GM12878 (cell line): ENCODE data around the gene MARF1. TPM values are rescaled to one million over a fixed set of nuclear protein-coding genes. Genes with fewer than 3 reads are reported as not detected.

Experiments
- ATAC-seq: fragments of 200-7000 bp; cut with Tn5 transposase; 3 replicates; pipeline ENCODE4 v1.9.1; 2020; ENCODE audit warnings: mild to moderate bottlenecking, moderate library complexity
- BruUV-seq: library from RNA; stranded (reverse); fragments of 400-500 nt; replicated peaks from 2 replicates; lab custom pipeline; 2021; lab: Mats Ljungman, UMichigan
- CTCF ChIA-PET: fragments of 300-600 bp; sonication (Branson Sonifier 250); formaldehyde crosslinking; extraction: SDS; loops from one replicate; lab custom pipeline; 2021; ENCODE audit warnings: inconsistent platforms; lab: Yijun Ruan, JAX
- POLR2A ChIA-PET: fragments of 350-600 bp; formaldehyde crosslinking; extraction: SDS; loops from one replicate; lab custom pipeline; 2021; ENCODE audit warnings: inconsistent platforms; lab: Charles Lee
- RAD21 ChIA-PET: fragments of 300-600 bp; sonication (Branson Sonifier 250); formaldehyde crosslinking; loops from one replicate; lab custom pipeline; 2023; ENCODE audit warnings: antibody characterized with exemption; ENCODE audit not compliant: unreplicated experiment; lab: Charles Lee
- SMC1A ChIA-PET: fragments of 300-600 bp; sonication (Branson Sonifier 250); formaldehyde crosslinking; loops from one replicate; lab custom pipeline; 2023; ENCODE audit not compliant: unreplicated experiment, uncharacterized antibody; lab: Charles Lee
- DNase-seq: peaks from one replicate; pipeline ENCODE4 v3.0.0-alpha.2; 2011; ENCODE audit warnings: low read depth, low spot score
- FAIRE-seq: peaks from 3 replicates; lab custom pipeline; 2011; peaks lifted over from hg19 to GRCh38; lab: Jason Lieb, UNC
- H2AFZ ChIP-seq: 2 replicates; pipeline ENCODE4 v1.6.0; 2011; ENCODE audit warnings: low read depth, low read length, control low read depth; ENCODE audit not compliant: control insufficient read depth
- H3K27ac ChIP-seq: 2 replicates; pipeline ENCODE4 v1.5.1; 2011; ENCODE audit warnings: control low read depth; ENCODE audit not compliant: control insufficient read depth, insufficient read depth
- H3K27me3 ChIP-seq, 2 experiments: replicated peaks in 1 of 2; 2 replicates each; pipeline versions ENCODE4 v1.6.0 to v1.6.1; 2011; ENCODE audit warnings: low read length in 1 of 2; ENCODE audit not compliant: control insufficient read depth in 2 of 2, insufficient read depth in 2 of 2
- H3K36me3 ChIP-seq, 2 experiments: 2 replicates each; pipeline ENCODE4 v1.5.1; 2011; ENCODE audit warnings: low read length in 1 of 2; ENCODE audit not compliant: control insufficient read depth in 2 of 2, insufficient read depth in 2 of 2
- H3K4me1 ChIP-seq: 2 replicates; pipeline ENCODE4 v1.6.1; 2011; ENCODE audit warnings: mild to moderate bottlenecking, low read length, moderate library complexity, mixed read lengths; ENCODE audit not compliant: control insufficient read depth, insufficient read depth
- H3K4me2 ChIP-seq: 2 replicates; pipeline ENCODE4 v1.6.0; 2011; ENCODE audit warnings: control low read depth; ENCODE audit not compliant: control insufficient read depth, insufficient read depth
- H3K4me3 ChIP-seq: fragments of 200-600 bp; sonication (generic); 2 replicates; pipeline ENCODE4 v1.5.1; 2016
- H3K79me2 ChIP-seq: 2 replicates; pipeline ENCODE4 v1.6.0; 2011; ENCODE audit warnings: low read length; ENCODE audit not compliant: control insufficient read depth, insufficient read depth
- H3K9ac ChIP-seq: 2 replicates; pipeline ENCODE4 v1.8.0; 2011; ENCODE audit warnings: low read length, control low read depth, mixed read lengths; ENCODE audit not compliant: control insufficient read depth, insufficient read depth
- H3K9me3 ChIP-seq: replicated peaks from 3 replicates; pipeline ENCODE4 v1.5.1; 2011; ENCODE audit warnings: mild to moderate bottlenecking, low read length; ENCODE audit not compliant: control insufficient read depth, insufficient read depth
- H4K20me1 ChIP-seq: 2 replicates; pipeline ENCODE4 v1.6.0; 2011; ENCODE audit not compliant: control insufficient read depth, insufficient read depth
- BACH1 ChIP-seq: fragments of 450-650 bp; IDR thresholded peaks from 2 replicates; pipeline ENCODE4 v1.6.1; 2017; ENCODE audit warnings: mild to moderate bottlenecking, borderline replicate concordance
- E2F4 ChIP-seq: IDR thresholded peaks from 2 replicates; pipeline ENCODE4 v1.6.1; 2012; ENCODE audit warnings: low read depth, low read length, improper control_type of control experiment
- HCFC1 ChIP-seq: fragments of 150-350 bp; IDR thresholded peaks from 2 replicates; pipeline ENCODE4 v1.6.1; 2014; ENCODE audit warnings: low read length
- IKZF2 ChIP-seq, 2 experiments: fragments of 450-650 bp; IDR thresholded peaks; 2 replicates each; pipeline ENCODE4 v1.6.1; 2017; ENCODE audit warnings: mild to moderate bottlenecking in 2 of 2, moderate library complexity in 2 of 2
- KLF5 ChIP-seq: fragments of 450-650 bp; IDR thresholded peaks from 2 replicates; pipeline ENCODE4 v1.6.1; 2014; ENCODE audit warnings: mild to moderate bottlenecking; ENCODE audit not compliant: partially characterized antibody
- MEF2A ChIP-seq: IDR thresholded peaks from 2 replicates; pipeline ENCODE4 v1.6.1; 2011; ENCODE audit warnings: low read depth, mild to moderate bottlenecking, low read length, moderate library complexity; ENCODE audit not compliant: insufficient read depth
- NFYB ChIP-seq: IDR thresholded peaks from 2 replicates; pipeline ENCODE4 v1.6.1; 2011; ENCODE audit warnings: low read depth, mild to moderate bottlenecking, low read length, improper control_type of control experiment, moderate library complexity; ENCODE audit not compliant: insufficient read depth
- POLR2A ChIP-seq: IDR thresholded peaks from 2 replicates; pipeline ENCODE4 v1.6.1; 2011; ENCODE audit warnings: low read depth, mild to moderate bottlenecking, low read length
- SIN3A ChIP-seq: IDR thresholded peaks from 2 replicates; pipeline ENCODE4 v1.6.1; 2012; ENCODE audit warnings: low read depth, low read length, improper control_type of control experiment
- STAT3 ChIP-seq: IDR thresholded peaks from 2 replicates; pipeline ENCODE4 v1.6.1; 2011; ENCODE audit warnings: low read depth, low read length, improper control_type of control experiment
- TCF12 ChIP-seq: IDR thresholded peaks from 2 replicates; pipeline ENCODE4 v1.6.1; 2011; ENCODE audit warnings: low read depth, mild to moderate bottlenecking, low read length
- ZNF274 ChIP-seq: IDR thresholded peaks from one replicate; pipeline ENCODE4 v1.8.0; 2011; ENCODE audit not compliant: insufficient read length, insufficient read depth
- ZZZ3 ChIP-seq: IDR thresholded peaks from 2 replicates; pipeline ENCODE4 v1.6.1; 2011; ENCODE audit warnings: low read depth; ENCODE audit not compliant: control insufficient read depth, insufficient read length
- WGBS: methylation state at CpG from one replicate; pipeline ENCODE4 v1.1.6; 2016; ENCODE audit warnings: low lambda C conversion rate; ENCODE audit not compliant: insufficient replicate concordance, insufficient coverage; ENCODE audit errors: missing lambda C conversion rate; 5-methylcytosine and 5-hydroxymethylcytosine counted together
- in situ Hi-C: fragments of 300-500 bp; cut with MboI; formaldehyde crosslinking; loops from 9 replicates; pipeline ENCODE4 v1.14.3; 2018; ENCODE audit warnings: mixed read lengths
- intact Hi-C: fragments of 100-400 bp; cut with micrococcal nuclease; formaldehyde crosslinking; loops from one replicate; pipeline ENCODE4 v1.14.2; 2022; ENCODE audit not compliant: unreplicated experiment
- polyA plus RNA-seq, 11 experiments: library from polyadenylated mRNA; depleted of rRNA in 4 of 11; unstranded in 6 of 11; stranded (reverse) in 5 of 11; fragments of >200 nt; fragmentation: Nextera tagmentation in 4 of 11; fragmentation: Illumina TruSeq in 1 of 11; extraction: Ambion mirVana in 4 of 11; extraction: Trizol in 1 of 11; gene quantifications; 1 replicate in 1 of 11; 2 replicates in 10 of 11; pipeline versions ENCODE4 v1.2.1 to v1.2.3, GENCODE V29; 2011 to 2016; ENCODE audit warnings: inconsistent platforms in 2 of 11, missing spikeins in 2 of 11, low read depth in 1 of 11
- total RNA-seq, 4 experiments: library from RNA; depleted of rRNA in 3 of 4; stranded (reverse); fragments of >200 nt in 3 of 4; fragmentation: Illumina TruSeq in 1 of 4; extraction: Trizol in 1 of 4; gene quantifications; 2 replicates each; pipeline versions ENCODE4 v1.2.1 to v1.2.3, GENCODE V29; 2013 to 2021
- TF ChIP-seq, protein P1 (sequence below): fragments of 450-650 bp; IDR thresholded peaks from 2 replicates; pipeline ENCODE4 v1.6.1; 2017; ENCODE audit warnings: mild to moderate bottlenecking, moderate library complexity
- TF ChIP-seq, protein P2 (sequence below): fragments of 450-650 bp; IDR thresholded peaks from 2 replicates; pipeline ENCODE4 v1.6.1; 2017; ENCODE audit warnings: antibody characterized with exemption, mild to moderate bottlenecking, moderate library complexity

MARF1 gene
- total and polyA plus RNA-seq, 10 of the 15 experiments (the other 5 are each of a cell fraction or from before 2014, with no cell fraction given), result 4.5 to 40.1 (median 14.0) TPM

GRCh38 chr16:15609286-15609649 lies 33.7 kb downstream of the MARF1 start:
- BruUV-seq, result no TSS peak
- no peaks in the 10 kb centered on the region for H3K9me3 ChIP-seq
- H3K36me3 ChIP-seq, result peaks cover 12 to 50% of the 10 kb centered on the region in 2 experiments
- no peak overlapping the region for H3K4me2 ChIP-seq
- RAD21 ChIA-PET, result no interaction called here
- CTCF ChIA-PET, result interaction anchor here (0.7 to 1.0 kb wide), 3 partner anchors 9 to 25 kb away, joined by 3 read pairs; no protein-coding TSS in a partner anchor
- ATAC-seq, result no peak
- no peak overlapping the region for H3K27ac ChIP-seq
- H3K27me3 ChIP-seq, result no peaks in the 10 kb centered on the region
- no peaks in the 10 kb centered on the region for H3K79me2 ChIP-seq
- 89% methylated on average over 6 of the region's 6 CpGs for WGBS
- H3K4me1 ChIP-seq, result no peaks in the 10 kb centered on the region
- no peak overlapping the region for H3K9ac ChIP-seq
- no peak overlapping the region for H2AFZ ChIP-seq
- POLR2A ChIA-PET, result no interaction called here
- H3K4me3 ChIP-seq, result no peak overlapping the region
- no peaks in the 10 kb centered on the region for H4K20me1 ChIP-seq
- FAIRE-seq, result no peak
- DNase-seq, result no peak
- SMC1A ChIA-PET, result interaction anchor here (1.8 kb wide), 1 partner anchor 13 kb away, joined by 4 read pairs; no protein-coding TSS in a partner anchor
- intact Hi-C loops (no loop called here), in situ Hi-C loops (no loop called here)
- TF ChIP-seq KLF5, result no peak
- no peak for TF ChIP-seq TCF12
- TF ChIP-seq POLR2A, result no peak
- no peak for TF ChIP-seq NFYB
- TF ChIP-seq ZZZ3, result no peak
- TF ChIP-seq, protein P1, sequence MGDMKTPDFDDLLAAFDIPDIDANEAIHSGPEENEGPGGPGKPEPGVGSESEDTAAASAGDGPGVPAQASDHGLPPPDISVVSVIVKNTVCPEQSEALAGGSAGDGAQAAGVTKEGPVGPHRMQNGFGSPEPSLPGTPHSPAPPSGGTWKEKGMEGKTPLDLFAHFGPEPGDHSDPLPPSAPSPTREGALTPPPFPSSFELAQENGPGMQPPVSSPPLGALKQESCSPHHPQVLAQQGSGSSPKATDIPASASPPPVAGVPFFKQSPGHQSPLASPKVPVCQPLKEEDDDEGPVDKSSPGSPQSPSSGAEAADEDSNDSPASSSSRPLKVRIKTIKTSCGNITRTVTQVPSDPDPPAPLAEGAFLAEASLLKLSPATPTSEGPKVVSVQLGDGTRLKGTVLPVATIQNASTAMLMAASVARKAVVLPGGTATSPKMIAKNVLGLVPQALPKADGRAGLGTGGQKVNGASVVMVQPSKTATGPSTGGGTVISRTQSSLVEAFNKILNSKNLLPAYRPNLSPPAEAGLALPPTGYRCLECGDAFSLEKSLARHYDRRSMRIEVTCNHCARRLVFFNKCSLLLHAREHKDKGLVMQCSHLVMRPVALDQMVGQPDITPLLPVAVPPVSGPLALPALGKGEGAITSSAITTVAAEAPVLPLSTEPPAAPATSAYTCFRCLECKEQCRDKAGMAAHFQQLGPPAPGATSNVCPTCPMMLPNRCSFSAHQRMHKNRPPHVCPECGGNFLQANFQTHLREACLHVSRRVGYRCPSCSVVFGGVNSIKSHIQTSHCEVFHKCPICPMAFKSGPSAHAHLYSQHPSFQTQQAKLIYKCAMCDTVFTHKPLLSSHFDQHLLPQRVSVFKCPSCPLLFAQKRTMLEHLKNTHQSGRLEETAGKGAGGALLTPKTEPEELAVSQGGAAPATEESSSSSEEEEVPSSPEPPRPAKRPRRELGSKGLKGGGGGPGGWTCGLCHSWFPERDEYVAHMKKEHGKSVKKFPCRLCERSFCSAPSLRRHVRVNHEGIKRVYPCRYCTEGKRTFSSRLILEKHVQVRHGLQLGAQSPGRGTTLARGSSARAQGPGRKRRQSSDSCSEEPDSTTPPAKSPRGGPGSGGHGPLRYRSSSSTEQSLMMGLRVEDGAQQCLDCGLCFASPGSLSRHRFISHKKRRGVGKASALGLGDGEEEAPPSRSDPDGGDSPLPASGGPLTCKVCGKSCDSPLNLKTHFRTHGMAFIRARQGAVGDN, result no peak
- TF ChIP-seq SIN3A, result no peak
- no peak for TF ChIP-seq BACH1
- TF ChIP-seq, protein P2, sequence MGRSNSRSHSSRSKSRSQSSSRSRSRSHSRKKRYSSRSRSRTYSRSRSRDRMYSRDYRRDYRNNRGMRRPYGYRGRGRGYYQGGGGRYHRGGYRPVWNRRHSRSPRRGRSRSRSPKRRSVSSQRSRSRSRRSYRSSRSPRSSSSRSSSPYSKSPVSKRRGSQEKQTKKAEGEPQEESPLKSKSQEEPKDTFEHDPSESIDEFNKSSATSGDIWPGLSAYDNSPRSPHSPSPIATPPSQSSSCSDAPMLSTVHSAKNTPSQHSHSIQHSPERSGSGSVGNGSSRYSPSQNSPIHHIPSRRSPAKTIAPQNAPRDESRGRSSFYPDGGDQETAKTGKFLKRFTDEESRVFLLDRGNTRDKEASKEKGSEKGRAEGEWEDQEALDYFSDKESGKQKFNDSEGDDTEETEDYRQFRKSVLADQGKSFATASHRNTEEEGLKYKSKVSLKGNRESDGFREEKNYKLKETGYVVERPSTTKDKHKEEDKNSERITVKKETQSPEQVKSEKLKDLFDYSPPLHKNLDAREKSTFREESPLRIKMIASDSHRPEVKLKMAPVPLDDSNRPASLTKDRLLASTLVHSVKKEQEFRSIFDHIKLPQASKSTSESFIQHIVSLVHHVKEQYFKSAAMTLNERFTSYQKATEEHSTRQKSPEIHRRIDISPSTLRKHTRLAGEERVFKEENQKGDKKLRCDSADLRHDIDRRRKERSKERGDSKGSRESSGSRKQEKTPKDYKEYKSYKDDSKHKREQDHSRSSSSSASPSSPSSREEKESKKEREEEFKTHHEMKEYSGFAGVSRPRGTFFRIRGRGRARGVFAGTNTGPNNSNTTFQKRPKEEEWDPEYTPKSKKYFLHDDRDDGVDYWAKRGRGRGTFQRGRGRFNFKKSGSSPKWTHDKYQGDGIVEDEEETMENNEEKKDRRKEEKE, result no peak
- TF ChIP-seq IKZF2 (IDR thresholded peaks at IDR 0.05), result no peak
- TF ChIP-seq MEF2A, result no peak
- no peak for TF ChIP-seq ZNF274
- TF ChIP-seq E2F4, result no peak
- TF ChIP-seq HCFC1, result no peak
- no peak for TF ChIP-seq STAT3
